H1 (cell line): Measurements from ENCODE around the gene CSAD. TPM values are rescaled to one million over a fixed set of nuclear protein-coding genes. Genes with fewer than 3 reads are reported as not detected.

ENCODE experiments used
- CTCF ChIA-PET: fragments of 300-600 bp; sonication (Branson Sonifier 250); formaldehyde crosslinking; loops from one replicate; lab custom pipeline; 2021; ENCODE audit not compliant: partially characterized antibody; lab: Charles Lee
- POLR2A ChIA-PET: fragments of 300-600 bp; sonication (Branson Sonifier 250); formaldehyde crosslinking; loops from one replicate; lab custom pipeline; 2021; ENCODE audit warnings: inconsistent platforms; ENCODE audit not compliant: partially characterized antibody; lab: Charles Lee
- DNase-seq, 2 experiments: peaks; one replicate each; pipeline versions ENCODE4 v3.0.0 to v3.0.0-alpha.2; 2010 to 2022; ENCODE audit warnings: low spot score in 2 of 2, low read depth in 1 of 2, mixed read lengths in 1 of 2
- FAIRE-seq: peaks from 2 replicates; lab custom pipeline; 2011; peaks lifted over from hg19 to GRCh38; lab: Jason Lieb, UNC
- H2AFZ ChIP-seq: 2 replicates; pipeline ENCODE4 v1.8.1; 2012; ENCODE audit warnings: low read length, inconsistent platforms
- H2AK5ac ChIP-seq: 2 replicates; pipeline ENCODE4 v1.6.1; 2013; ENCODE audit warnings: low read depth, low read length
- H2BK120ac ChIP-seq: replicated peaks from 2 replicates; pipeline ENCODE3; 2013; ENCODE audit warnings: low read depth, low read length, inconsistent platforms
- H2BK12ac ChIP-seq: 2 replicates; pipeline ENCODE4 v1.6.1; 2013; ENCODE audit warnings: low read depth, low read length
- H2BK15ac ChIP-seq: 2 replicates; pipeline ENCODE4 v1.6.1; 2013; ENCODE audit warnings: low read length
- H2BK20ac ChIP-seq: 2 replicates; pipeline ENCODE4 v1.6.1; 2013; ENCODE audit warnings: low read length
- H2BK5ac ChIP-seq: 2 replicates; pipeline ENCODE4 v1.6.1; 2013; ENCODE audit warnings: low read depth, low read length
- H3K14ac ChIP-seq: 2 replicates; pipeline ENCODE4 v1.6.1; 2013; ENCODE audit warnings: inconsistent platforms; ENCODE audit not compliant: insufficient read length
- H3K18ac ChIP-seq: 2 replicates; pipeline ENCODE4 v1.6.1; 2013; ENCODE audit warnings: low read length; ENCODE audit errors: extremely low read depth
- H3K23ac ChIP-seq: 2 replicates; pipeline ENCODE4 v1.6.1; 2013; ENCODE audit warnings: inconsistent platforms; ENCODE audit not compliant: insufficient read length
- H3K23me2 ChIP-seq: 2 replicates; pipeline ENCODE4 v1.6.1; 2013; ENCODE audit warnings: low read depth, low read length
- H3K27ac ChIP-seq: 2 replicates; pipeline ENCODE4 v1.6.1; 2011; ENCODE audit warnings: low read depth, low read length, inconsistent platforms
- H3K27me3 ChIP-seq, 4 experiments: replicated peaks in 1 of 4; 1 replicate in 1 of 4; 2 replicates in 3 of 4; pipeline versions ENCODE4 v1.6.1 to v1.8.1; 2011 to 2013; ENCODE audit warnings: low read length in 3 of 4, mild to moderate bottlenecking in 3 of 4, inconsistent platforms in 2 of 4, mixed read lengths in 2 of 4, moderate library complexity in 1 of 4; ENCODE audit not compliant: control insufficient read depth in 3 of 4, insufficient read depth in 3 of 4; ENCODE audit errors: extremely low read depth in 1 of 4
- H3K36me3 ChIP-seq, 4 experiments: 2 replicates each; pipeline versions ENCODE4 v1.6.1 to v1.8.1; 2011 to 2013; ENCODE audit warnings: mild to moderate bottlenecking in 4 of 4, low read length in 3 of 4, moderate library complexity in 2 of 4, control low read depth in 1 of 4, inconsistent platforms in 1 of 4; ENCODE audit not compliant: insufficient read depth in 4 of 4, control insufficient read depth in 2 of 4
- H3K4ac ChIP-seq: replicated peaks from 2 replicates; pipeline ENCODE3; 2013; ENCODE audit warnings: low read length, low read depth, mixed read lengths, inconsistent platforms; ENCODE audit not compliant: insufficient read length
- H3K4me1 ChIP-seq, 4 experiments: replicated peaks in 1 of 4; 1 replicate in 1 of 4; 2 replicates in 3 of 4; pipeline versions ENCODE4 v1.6.1 to v1.8.1; 2011 to 2013; ENCODE audit warnings: low read length in 3 of 4, inconsistent platforms in 2 of 4, mixed read lengths in 1 of 4; ENCODE audit not compliant: insufficient read depth in 4 of 4, control insufficient read depth in 3 of 4
- H3K4me2 ChIP-seq, 2 experiments: 2 replicates each; pipeline versions ENCODE4 v1.6.1 to v1.8.1; 2011 to 2013; ENCODE audit warnings: low read depth in 2 of 2, low read length in 2 of 2, control low read depth in 1 of 2, inconsistent platforms in 1 of 2, mild to moderate bottlenecking in 1 of 2; ENCODE audit not compliant: insufficient read depth in 1 of 2
- H3K4me3 ChIP-seq, 4 experiments: fragments of 200-600, 300-600 bp in 1 of 4; sonication (generic), shearing (Covaris generic), sonication (Bioruptor Twin) in 1 of 4; 2 replicates each; pipeline versions ENCODE4 v1.5.1 to v1.8.1; 2011 to 2016; ENCODE audit warnings: low read length in 4 of 4, low read depth in 3 of 4, control low read depth in 2 of 4, inconsistent platforms in 2 of 4, mild to moderate bottlenecking in 2 of 4, mixed read lengths in 1 of 4, moderate library complexity in 1 of 4; ENCODE audit not compliant: insufficient read depth in 2 of 4; ENCODE audit errors: extremely low read depth in 1 of 4
- H3K56ac ChIP-seq: replicated peaks from 2 replicates; pipeline ENCODE3; 2013; ENCODE audit warnings: low read depth, mild to moderate bottlenecking, mixed read lengths, low read length, inconsistent platforms; ENCODE audit not compliant: insufficient read length
- H3K79me1 ChIP-seq: 2 replicates; pipeline ENCODE4 v1.6.1; 2013; ENCODE audit warnings: low read depth, low read length, control low read depth
- H3K79me2 ChIP-seq, 2 experiments: 2 replicates each; pipeline versions ENCODE4 v1.6.1 to v1.8.1; 2012 to 2013; ENCODE audit warnings: low read length in 2 of 2, mild to moderate bottlenecking in 2 of 2, inconsistent platforms in 1 of 2; ENCODE audit not compliant: insufficient read depth in 2 of 2, control insufficient read depth in 1 of 2
- H3K9ac ChIP-seq, 4 experiments: replicated peaks in 1 of 4; 1 replicate in 1 of 4; 2 replicates in 3 of 4; pipeline versions ENCODE4 v1.6.1 to v1.8.1; 2011 to 2013; ENCODE audit warnings: low read depth in 3 of 4, low read length in 3 of 4, control low read depth in 2 of 4, mild to moderate bottlenecking in 2 of 4, moderate library complexity in 2 of 4, inconsistent platforms in 1 of 4; ENCODE audit errors: extremely low read depth in 1 of 4
- H3K9me3 ChIP-seq, 2 experiments: 2 replicates each; pipeline versions ENCODE4 v1.6.1 to v1.8.1; 2012 to 2013; ENCODE audit warnings: mild to moderate bottlenecking in 2 of 2, moderate library complexity in 2 of 2, control low read depth in 1 of 2, inconsistent platforms in 1 of 2, low read depth in 1 of 2, low read length in 1 of 2, mixed read lengths in 1 of 2; ENCODE audit not compliant: insufficient read depth in 2 of 2
- H4K20me1 ChIP-seq, 2 experiments: replicated peaks in 1 of 2; 2 replicates each; pipeline versions ENCODE3 to v1.8.1; 2011 to 2013; ENCODE audit warnings: inconsistent platforms in 2 of 2, low read length in 2 of 2, mild to moderate bottlenecking in 1 of 2; ENCODE audit not compliant: insufficient read depth in 2 of 2, control insufficient read depth in 1 of 2
- H4K5ac ChIP-seq: 2 replicates; pipeline ENCODE4 v1.6.1; 2013; ENCODE audit warnings: low read length, low read depth, mixed read lengths, inconsistent platforms; ENCODE audit not compliant: insufficient read length
- H4K8ac ChIP-seq: 2 replicates; pipeline ENCODE4 v1.8.0; 2013; ENCODE audit warnings: mild to moderate bottlenecking, moderate library complexity, low read length, inconsistent platforms; ENCODE audit not compliant: insufficient read depth; ENCODE audit errors: extremely low read depth
- H4K91ac ChIP-seq: replicated peaks from 2 replicates; pipeline ENCODE3; 2013; ENCODE audit warnings: low read length, mixed read lengths, inconsistent platforms; ENCODE audit not compliant: insufficient read length
- BCL11A ChIP-seq, 2 experiments: IDR thresholded peaks; one replicate each; pipeline ENCODE4 v1.6.1; 2011; ENCODE audit warnings: low read depth in 2 of 2, low read length in 2 of 2, mild to moderate bottlenecking in 2 of 2
- RNF2 ChIP-seq: fragments of 200-900, 300-1000 bp; sonication (generic); IDR thresholded peaks from 2 replicates; pipeline ENCODE4 v1.7.1; 2016; ENCODE audit warnings: borderline replicate concordance, low read depth, mild to moderate bottlenecking, antibody characterized with exemption, low read length; ENCODE audit not compliant: poor library complexity, severe bottlenecking; ENCODE audit errors: missing control alignments
- SP2 ChIP-seq: IDR thresholded peaks from 2 replicates; pipeline ENCODE4 v1.6.1; 2012; ENCODE audit warnings: mild to moderate bottlenecking, low read length, inconsistent platforms
- TAF7 ChIP-seq: optimal IDR thresholded peaks from 2 replicates; pipeline ENCODE3; 2011; ENCODE audit warnings: low read depth, mild to moderate bottlenecking, inconsistent platforms, low read length, moderate library complexity, borderline replicate concordance
- WGBS, 2 experiments: shearing (Covaris generic) in 1 of 2; methylation state at CpG; one replicate each; pipeline versions ENCODE4 v1.1.6 to v1.1.7; 2013 to 2015; ENCODE audit warnings: low lambda C conversion rate in 2 of 2, mixed read lengths in 2 of 2, inconsistent platforms in 1 of 2, low coverage in 1 of 2, missing lambda C conversion rate in 1 of 2; ENCODE audit not compliant: insufficient replicate concordance in 2 of 2, insufficient coverage in 1 of 2, insufficient read length in 1 of 2; ENCODE audit errors: extremely low coverage in 1 of 2, missing lambda C conversion rate in 1 of 2; 5-methylcytosine and 5-hydroxymethylcytosine counted together
- polyA plus RNA-seq, 7 experiments: library from polyadenylated mRNA; depleted of rRNA in 3 of 7; stranded (reverse) in 5 of 7; unstranded in 2 of 7; fragments of >200 nt in 5 of 7; fragments of 200-250 nt in 2 of 7; gene quantifications; 1 replicate in 5 of 7; 2 replicates in 1 of 7; 4 replicates in 1 of 7; pipeline versions ENCODE4 v1.2.1 to v1.2.3, GENCODE V29; 2011 to 2013; ENCODE audit warnings: missing spikeins in 2 of 7, mixed read lengths in 2 of 7
- total RNA-seq: library from RNA; stranded (reverse); fragmentation: NEBNext Ultra II Directional; extraction: Animal tissue kit (Norgen Biotek cat#: 25700); gene quantifications from 2 replicates; pipeline ENCODE4 v1.2.1, GENCODE V29; 2021

The CSAD gene
- total and polyA plus RNA-seq, 2 of the 8 experiments (the other 6 are each of a cell fraction or from before 2014, with no cell fraction given), result 8.8 to 11.3 TPM

DNA sequence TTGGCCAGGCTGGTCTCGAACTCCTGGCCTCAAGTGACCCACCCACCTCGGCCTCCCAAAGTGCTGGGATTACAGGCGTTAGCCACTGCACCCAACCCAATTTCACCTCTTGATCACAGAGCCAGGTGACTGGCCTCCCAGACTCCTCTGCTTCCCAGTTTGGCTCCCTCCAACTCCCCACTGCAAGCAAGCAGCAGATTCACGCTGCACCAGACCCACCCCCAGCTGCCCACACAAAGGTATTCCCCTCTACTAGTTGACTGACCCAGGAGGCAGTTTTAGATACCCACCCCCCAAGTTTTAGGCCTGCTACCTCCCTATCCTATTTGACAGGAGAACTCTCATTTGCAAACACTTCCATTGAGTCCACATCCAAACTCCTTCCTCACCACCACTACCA lies 46.1 kb upstream of the CSAD start:
- CTCF ChIA-PET, result interaction anchor here (1.4 to 21.6 kb wide), 4 partner anchors 13 to 35 kb away, joined by 3 to 654 read pairs (median 28); partner anchors contain the start of gene ESPL1
- Histone ChIP-seq H4K91ac (no peak overlapping the region), H3K4ac (no peak overlapping the region), H4K20me1 (no peaks in the 10 kb centered on the region), H3K14ac (no peak overlapping the region), H4K8ac (no peak overlapping the region), H4K5ac (no peak overlapping the region), H3K4me2 (no peak overlapping the region), H3K27ac (no peak overlapping the region), H3K27me3 (no peaks in the 10 kb centered on the region), H3K9me3 (no peaks in the 10 kb centered on the region), H2BK12ac (no peak overlapping the region), H3K56ac (no peak overlapping the region), H3K9ac (no peak overlapping the region), H3K23ac (no peak overlapping the region), H3K18ac (no peak overlapping the region), H2AK5ac (no peak overlapping the region), H2BK15ac (no peak overlapping the region), H3K79me1 (no peaks in the 10 kb centered on the region), H3K36me3 (no peaks in the 10 kb centered on the region; a peak in 1 of 8 replicates), H3K23me2 (peaks cover 9% of the 10 kb centered on the region), H2BK20ac (no peak overlapping the region), H2BK5ac (no peak overlapping the region; the same call in 1 of the 2 replicates), H2AFZ (no peak overlapping the region), H3K79me2 (peaks cover 0 to 13% of the 10 kb centered on the region in 2 experiments; a peak in 1 of 4 replicates), H2BK120ac (no peak overlapping the region), H3K4me3 (no peak overlapping the region), H3K4me1 (peaks cover 35 to 63% (median 45%) of the 10 kb centered on the region in 4 experiments)
- POLR2A ChIA-PET, result interaction anchor here (0.9 to 12.4 kb wide), 3 partner anchors 7 to 42 kb away, joined by 3 to 151 read pairs (median 4); no protein-coding TSS in a partner anchor
- FAIRE-seq (no peak), DNase-seq (no peak)
- WGBS, 2 experiments, result 92% methylated on average over 4 of the region's 4 CpGs; no CpG with 5 or more reads in 1 of the 2 experiments
- TF ChIP-seq BCL11A (IDR thresholded peaks at IDR 0.05; ENCODE audit: low read depth in 2 of 2, low read length in 2 of 2) (no peak), SP2 (no peak), TAF7 (no peak), RNF2 (no peak)
